Endothelial cell of umbilical vein (primary cell): ENCODE measurements around the gene ATOSA. TPM values are rescaled to one million over a fixed set of nuclear protein-coding genes. Genes with fewer than 3 reads are reported as not detected.

Source experiments
- BruUV-seq: library from RNA; stranded (reverse); fragments of 400-500 nt; replicated peaks from 2 replicates; lab custom pipeline; 2021; lab: Mats Ljungman, UMichigan
- CTCF ChIA-PET: fragments of 300-600, 350-600 bp; sonication (Branson Sonifier 250); formaldehyde crosslinking; loops from one replicate; lab custom pipeline; 2021; ENCODE audit warnings: antibody characterized with exemption, inconsistent platforms; lab: Charles Lee
- POLR2A ChIA-PET: fragments of 300-600, 350-600 bp; sonication (Branson Sonifier 250); formaldehyde crosslinking; loops from one replicate; lab custom pipeline; 2021; ENCODE audit warnings: antibody characterized with exemption, inconsistent platforms; lab: Charles Lee
- DNase-seq: peaks from one replicate; pipeline ENCODE4 v3.0.0-alpha.2; 2011; ENCODE audit warnings: low read depth, low spot score
- FAIRE-seq: peaks from 2 replicates; lab custom pipeline; 2011; peaks lifted over from hg19 to GRCh38; lab: Jason Lieb, UNC
- H2AFZ ChIP-seq: 2 replicates; pipeline ENCODE4 v1.6.0; 2012; ENCODE audit warnings: low read depth, low read length, control low read depth, inconsistent platforms
- H3K27ac ChIP-seq: 2 replicates; pipeline ENCODE4 v1.5.1; 2011; ENCODE audit warnings: low read depth, mild to moderate bottlenecking, control low read depth, low read length, moderate library complexity; ENCODE audit not compliant: insufficient read depth
- H3K27me3 ChIP-seq, 2 experiments: 2 replicates each; pipeline versions ENCODE4 v1.6.0 to v1.6.1; 2011; ENCODE audit warnings: low read length in 2 of 2, mixed read lengths in 1 of 2; ENCODE audit not compliant: control insufficient read depth in 2 of 2, insufficient read depth in 2 of 2
- H3K36me3 ChIP-seq, 2 experiments: 2 replicates in 1 of 2; 3 replicates in 1 of 2; pipeline ENCODE4 v1.5.1; 2011; ENCODE audit warnings: low read length in 2 of 2, mild to moderate bottlenecking in 1 of 2, moderate library complexity in 1 of 2; ENCODE audit not compliant: control insufficient read depth in 2 of 2, insufficient read depth in 2 of 2; ENCODE audit errors: extremely low read depth in 1 of 2
- H3K4me1 ChIP-seq: 3 replicates; pipeline ENCODE4 v1.5.1; 2011; ENCODE audit warnings: mild to moderate bottlenecking, low read length; ENCODE audit not compliant: control insufficient read depth, insufficient read depth; ENCODE audit errors: extremely low read depth
- H3K4me2 ChIP-seq: 2 replicates; pipeline ENCODE4 v1.6.1; 2011; ENCODE audit warnings: low read length, control low read depth, mixed read lengths; ENCODE audit not compliant: insufficient read depth
- H3K4me3 ChIP-seq, 3 experiments: fragments of 200-600 bp in 1 of 3; sonication (generic), shearing (Covaris generic) in 1 of 3; replicated peaks in 1 of 3; 2 replicates each; pipeline ENCODE4 v1.5.1; 2011 to 2016; ENCODE audit warnings: control low read depth in 3 of 3, low read length in 3 of 3, mild to moderate bottlenecking in 2 of 3, inconsistent platforms in 1 of 3, low read depth in 1 of 3, moderate library complexity in 1 of 3; ENCODE audit not compliant: insufficient read depth in 1 of 3
- H3K79me2 ChIP-seq: 2 replicates; pipeline ENCODE4 v1.6.0; 2012; ENCODE audit warnings: low read length, inconsistent platforms; ENCODE audit not compliant: control insufficient read depth, insufficient read depth
- H3K9ac ChIP-seq: replicated peaks from 2 replicates; pipeline ENCODE3; 2011; ENCODE audit warnings: low read length, control low read depth; ENCODE audit not compliant: insufficient read depth; ENCODE audit errors: extremely low read depth
- H3K9me1 ChIP-seq: replicated peaks from 3 replicates; pipeline ENCODE4 v1.6.0; 2011; ENCODE audit warnings: mild to moderate bottlenecking, low read length; ENCODE audit not compliant: control insufficient read depth, insufficient read depth; ENCODE audit errors: extremely low read depth
- H3K9me3 ChIP-seq: replicated peaks from 2 replicates; pipeline ENCODE4 v1.5.1; 2012; ENCODE audit warnings: low read length, inconsistent platforms; ENCODE audit not compliant: control insufficient read depth, insufficient read depth
- H4K20me1 ChIP-seq: replicated peaks from 2 replicates; pipeline ENCODE3; 2011; ENCODE audit warnings: mild to moderate bottlenecking, low read length; ENCODE audit not compliant: control insufficient read depth, insufficient read depth; ENCODE audit errors: extremely low read depth
- CTCF ChIP-seq, 2 donors: IDR thresholded peaks; 1 replicate in 1 of 2; 2 replicates in 1 of 2; pipeline ENCODE4 v1.5.1; 2011; ENCODE audit warnings: low read length in 2 of 2, mild to moderate bottlenecking in 2 of 2, moderate library complexity in 2 of 2, control low read depth in 1 of 2, inconsistent platforms in 1 of 2, low read depth in 1 of 2; ENCODE audit not compliant: insufficient read depth in 1 of 2; ENCODE audit errors: extremely low read depth in 1 of 2
- EZH2 ChIP-seq: IDR thresholded peaks from 2 replicates; pipeline ENCODE4 v1.6.1; 2012; ENCODE audit warnings: borderline replicate concordance, low read depth, mild to moderate bottlenecking, moderate library complexity, low read length, inconsistent platforms; ENCODE audit not compliant: severe bottlenecking
- FOS ChIP-seq: IDR thresholded peaks from 2 replicates; pipeline ENCODE4 v1.6.1; 2011; ENCODE audit warnings: mild to moderate bottlenecking, low read length, moderate library complexity, borderline replicate concordance; ENCODE audit not compliant: insufficient read depth
- GATA2 ChIP-seq: IDR thresholded peaks from 2 replicates; pipeline ENCODE4 v1.7.0; 2011; ENCODE audit warnings: low read depth, mild to moderate bottlenecking, moderate library complexity, mixed read lengths, low read length; ENCODE audit not compliant: insufficient read length, insufficient read depth
- JUN ChIP-seq: IDR thresholded peaks from 2 replicates; pipeline ENCODE4 v1.6.1; 2011; ENCODE audit warnings: borderline replicate concordance, low read depth; ENCODE audit not compliant: insufficient read length, insufficient read depth
- MAX ChIP-seq: IDR thresholded peaks from 2 replicates; pipeline ENCODE4 v1.6.1; 2011; ENCODE audit not compliant: insufficient read depth, insufficient read length
- MYC ChIP-seq: IDR thresholded peaks from one replicate; pipeline ENCODE4 v1.6.1; 2011; ENCODE audit warnings: mild to moderate bottlenecking, low read depth, low read length
- POLR2A ChIP-seq: IDR thresholded peaks from 2 replicates; pipeline ENCODE4 v1.6.1; 2012; ENCODE audit warnings: low read depth, mild to moderate bottlenecking, control low read depth, low read length
- POLR2AphosphoS5 ChIP-seq: IDR thresholded peaks from 2 replicates; pipeline ENCODE4 v1.6.1; 2012; ENCODE audit warnings: low read depth, mild to moderate bottlenecking, control low read depth, low read length, moderate library complexity; ENCODE audit not compliant: insufficient read depth
- dilution Hi-C: fragments of 300-500 bp; cut with MboI; formaldehyde crosslinking; loops from one replicate; pipeline ENCODE4 v1.15.0; 2019; ENCODE audit warnings: low sequenced_read_pairs; ENCODE audit not compliant: extremely low pct_ligation_motif_present
- intact Hi-C: fragments of 100-400 bp; cut with micrococcal nuclease; formaldehyde crosslinking; loops from one replicate; pipeline ENCODE4 v1.10.0; 2022
- polyA plus RNA-seq, 4 experiments: library from polyadenylated mRNA; depleted of rRNA in 3 of 4; stranded (reverse) in 3 of 4; unstranded in 1 of 4; fragments of >200 nt; gene quantifications; 2 replicates each; pipeline versions ENCODE4 v1.2.1 to v1.2.3, GENCODE V29; 2011 to 2012; ENCODE audit warnings: missing spikeins in 1 of 4
- total RNA-seq: library from RNA; stranded (reverse); gene quantifications from 2 replicates; pipeline ENCODE4 v1.2.3, GENCODE V29; 2021

Gene ATOSA
- total and polyA plus RNA-seq, 2 donors (not counting 3 experiments of a cell fraction or from before 2014, with no cell fraction given): 19.4 to 41.1 TPM

- H3K4me2 ChIP-seq: no peak overlapping the region
- no peak overlapping the region for H3K4me3 ChIP-seq
- H3K79me2 ChIP-seq: peaks cover 3% of the 10 kb centered on the region
- ChIA-PET CTCF (interaction anchor here (1.0 kb wide), 1 partner anchor 22 kb away, joined by 3 read pairs; no protein-coding TSS in a partner anchor), POLR2A (no interaction called here)
- no peaks in the 10 kb centered on the region for H3K9me3 ChIP-seq
- no peaks in the 10 kb centered on the region for H4K20me1 ChIP-seq
- no peaks in the 10 kb centered on the region for H3K27me3 ChIP-seq
- FAIRE-seq: no peak
- no peak overlapping the region for H2AFZ ChIP-seq
- H3K27ac ChIP-seq: no peak overlapping the region
- H3K9ac ChIP-seq: no peak overlapping the region
- intact Hi-C loops (no loop called here), dilution Hi-C loops (no loop called here)
- H3K36me3 ChIP-seq: peaks cover 3 to 4% of the 10 kb centered on the region in 2 experiments
- no peaks in the 10 kb centered on the region for H3K9me1 ChIP-seq
- DNase-seq: no peak
- H3K4me1 ChIP-seq: peaks cover 16% of the 10 kb centered on the region
- BruUV-seq: no TSS peak
- TF ChIP-seq POLR2AphosphoS5 (no peak), MAX (no peak), JUN (no peak), EZH2 (no peak), GATA2 (no peak), FOS (no peak), POLR2A (no peak), CTCF (IDR thresholded peaks at IDR 0.05; ENCODE audit: extremely low read depth in 1 of 2, insufficient read depth in 1 of 2, low read depth in 1 of 2, low read length in 2 of 2) (no peak), MYC (no peak)
Measured at GRCh38 chr15:52674831-52675230, 4.4 kb downstream of the ATOSA start.
